IMR-90 (cell line): ENCODE data around the gene KRT72. TPM values are rescaled to one million over a fixed set of nuclear protein-coding genes. Genes with fewer than 3 reads are reported as not detected.

Experiments
- ATAC-seq: fragments of 200-7000 bp; cut with Tn5 transposase; 2 replicates; pipeline ENCODE4 v1.9.1; 2020; ENCODE audit warnings: low read depth, mild to moderate bottlenecking, moderate library complexity
- BruUV-seq: library from RNA; stranded (reverse); fragments of 400-500 nt; replicated peaks from 2 replicates; lab custom pipeline; 2021; lab: Mats Ljungman, UMichigan
- CTCF ChIA-PET: fragments of 300-600 bp; formaldehyde crosslinking; extraction: SDS; loops from one replicate; lab custom pipeline; 2021; ENCODE audit warnings: antibody characterized with exemption; lab: Yijun Ruan, JAX
- POLR2A ChIA-PET: fragments of 300-600 bp; sonication (Branson Sonifier 250); formaldehyde crosslinking; loops from one replicate; lab custom pipeline; 2022; ENCODE audit warnings: antibody characterized with exemption; ENCODE audit not compliant: unreplicated experiment; lab: Charles Lee
- DNase-seq: peaks from one replicate; pipeline ENCODE4 v3.0.0; 2013
- H2AFZ ChIP-seq: replicated peaks from 2 replicates; pipeline ENCODE3; 2013; ENCODE audit warnings: low read length, mild to moderate bottlenecking; ENCODE audit not compliant: poor library complexity
- H2AK5ac ChIP-seq: 2 replicates; pipeline ENCODE4 v1.6.1; 2013; ENCODE audit warnings: low read depth, low read length, inconsistent platforms
- H2AK9ac ChIP-seq: replicated peaks from 2 replicates; pipeline ENCODE3; 2013; ENCODE audit warnings: mild to moderate bottlenecking, low read depth, low read length, moderate library complexity; ENCODE audit not compliant: poor library complexity
- H2BK120ac ChIP-seq: 2 replicates; pipeline ENCODE4 v1.6.1; 2013; ENCODE audit warnings: low read depth, low read length, inconsistent platforms
- H2BK15ac ChIP-seq: 3 replicates; pipeline ENCODE4 v1.6.1; 2013; ENCODE audit warnings: low read depth, low read length, inconsistent platforms
- H2BK20ac ChIP-seq: 2 replicates; pipeline ENCODE4 v1.6.1; 2013; ENCODE audit warnings: low read depth, mild to moderate bottlenecking, inconsistent platforms, low read length, moderate library complexity
- H2BK5ac ChIP-seq: 2 replicates; pipeline ENCODE4 v1.6.1; 2013; ENCODE audit warnings: mild to moderate bottlenecking, low read depth, low read length, inconsistent platforms; ENCODE audit not compliant: poor library complexity, severe bottlenecking
- H3K14ac ChIP-seq: replicated peaks from 2 replicates; pipeline ENCODE4 v1.6.1; 2013; ENCODE audit warnings: low read depth, low read length, inconsistent platforms
- H3K18ac ChIP-seq: 2 replicates; pipeline ENCODE4 v1.6.1; 2013; ENCODE audit warnings: low read depth, low read length, control low read depth
- H3K23ac ChIP-seq: 2 replicates; pipeline ENCODE4 v1.6.1; 2013; ENCODE audit warnings: low read depth, low read length, inconsistent platforms
- H3K27ac ChIP-seq: 2 replicates; pipeline ENCODE4 v1.5.1; 2013; ENCODE audit warnings: mild to moderate bottlenecking, control low read depth, low read length; ENCODE audit not compliant: insufficient read depth
- H3K27me3 ChIP-seq: 2 replicates; pipeline ENCODE4 v1.6.1; 2013; ENCODE audit warnings: low read length; ENCODE audit not compliant: control insufficient read depth, insufficient read depth
- H3K36me3 ChIP-seq: 2 replicates; pipeline ENCODE4 v1.6.1; 2013; ENCODE audit warnings: low read length, mixed read lengths; ENCODE audit not compliant: control insufficient read depth, insufficient read depth
- H3K4ac ChIP-seq: 2 replicates; pipeline ENCODE4 v1.6.1; 2013; ENCODE audit warnings: low read depth, low read length, inconsistent platforms
- H3K4me1 ChIP-seq: 2 replicates; pipeline ENCODE4 v1.6.1; 2013; ENCODE audit warnings: low read length, mixed read lengths; ENCODE audit not compliant: control insufficient read depth, insufficient read depth
- H3K4me2 ChIP-seq: 2 replicates; pipeline ENCODE4 v1.6.1; 2013; ENCODE audit warnings: low read depth, mild to moderate bottlenecking, control low read depth, low read length, moderate library complexity
- H3K4me3 ChIP-seq: 2 replicates; pipeline ENCODE4 v1.5.1; 2013; ENCODE audit warnings: low read depth, mild to moderate bottlenecking, control low read depth, low read length, moderate library complexity; ENCODE audit not compliant: insufficient read depth
- H3K56ac ChIP-seq: 2 replicates; pipeline ENCODE4 v1.6.1; 2013; ENCODE audit warnings: low read length, inconsistent platforms; ENCODE audit not compliant: insufficient read depth; ENCODE audit errors: extremely low read depth
- H3K79me1 ChIP-seq, 2 experiments: 2 replicates each; pipeline ENCODE4 v1.6.1; 2013; ENCODE audit warnings: low read length in 2 of 2, inconsistent platforms in 1 of 2, low read depth in 1 of 2
- H3K9ac ChIP-seq: 2 replicates; pipeline ENCODE4 v1.6.1; 2013; ENCODE audit warnings: low read depth, low read length, control low read depth
- H3K9me1 ChIP-seq: 2 replicates; pipeline ENCODE4 v1.6.1; 2013; ENCODE audit warnings: low read length, inconsistent platforms; ENCODE audit not compliant: insufficient read depth
- H3K9me3 ChIP-seq: 2 replicates; pipeline ENCODE4 v1.6.1; 2013; ENCODE audit warnings: low read length; ENCODE audit not compliant: control insufficient read depth, insufficient read depth
- H4K20me1 ChIP-seq: 2 replicates; pipeline ENCODE4 v1.6.1; 2013; ENCODE audit warnings: low read length, inconsistent platforms; ENCODE audit not compliant: insufficient read depth
- H4K5ac ChIP-seq: 2 replicates; pipeline ENCODE4 v1.6.1; 2013; ENCODE audit warnings: mild to moderate bottlenecking, low read depth, low read length, control low read depth
- H4K8ac ChIP-seq, 2 experiments: 2 replicates each; pipeline ENCODE4 v1.6.1; 2013; ENCODE audit warnings: low read depth in 2 of 2, low read length in 2 of 2, control low read depth in 1 of 2, inconsistent platforms in 1 of 2
- H4K91ac ChIP-seq: 2 replicates; pipeline ENCODE4 v1.6.1; 2013; ENCODE audit warnings: low read depth, low read length, inconsistent platforms; ENCODE audit not compliant: insufficient read depth
- BHLHE40 ChIP-seq: fragments of 150-350 bp; IDR thresholded peaks from 2 replicates; pipeline ENCODE4 v1.6.1; 2016; ENCODE audit warnings: mild to moderate bottlenecking, low read depth, low read length
- CEBPB ChIP-seq: IDR thresholded peaks from 2 replicates; pipeline ENCODE4 v1.6.1; 2012; ENCODE audit warnings: low read depth, low read length, improper control_type of control experiment
- CHD1 ChIP-seq: IDR thresholded peaks from 2 replicates; pipeline ENCODE4 v1.6.1; 2012; ENCODE audit warnings: low read depth, low read length, improper control_type of control experiment
- CTCF ChIP-seq: conservative IDR thresholded peaks from 2 replicates; pipeline ENCODE4 v1.5.1; 2012; ENCODE audit warnings: mild to moderate bottlenecking, low read depth, low read length, improper control_type of control experiment
- ELK1 ChIP-seq: fragments of 150-350 bp; IDR thresholded peaks from 2 replicates; pipeline ENCODE4 v1.6.1; 2016; ENCODE audit warnings: low read depth, mild to moderate bottlenecking, low read length, moderate library complexity, borderline replicate concordance
- FOS ChIP-seq: fragments of 150-350 bp; IDR thresholded peaks from 2 replicates; pipeline ENCODE4 v1.6.1; 2016; ENCODE audit warnings: low read depth, low read length
- MAFK ChIP-seq: IDR thresholded peaks from 2 replicates; pipeline ENCODE4 v1.6.1; 2012; ENCODE audit warnings: low read depth, low read length, improper control_type of control experiment
- MAZ ChIP-seq: IDR thresholded peaks from 2 replicates; pipeline ENCODE4 v1.6.1; 2012; ENCODE audit warnings: low read depth, mild to moderate bottlenecking, low read length, improper control_type of control experiment, moderate library complexity, borderline replicate concordance
- MXI1 ChIP-seq: IDR thresholded peaks from 2 replicates; pipeline ENCODE4 v1.6.1; 2012; ENCODE audit warnings: low read depth, mild to moderate bottlenecking, low read length, moderate library complexity, borderline replicate concordance
- NFE2L2 ChIP-seq: fragments of 150-350 bp; IDR thresholded peaks from 2 replicates; pipeline ENCODE4 v1.6.1; 2016; ENCODE audit warnings: low read depth, mild to moderate bottlenecking, low read length
- POLR2A ChIP-seq: IDR thresholded peaks from 2 replicates; pipeline ENCODE4 v1.6.1; 2012; ENCODE audit warnings: mild to moderate bottlenecking, low read depth, low read length
- RAD21 ChIP-seq: IDR thresholded peaks from 2 replicates; pipeline ENCODE4 v1.6.1; 2012; ENCODE audit warnings: low read length, improper control_type of control experiment
- RCOR1 ChIP-seq: IDR thresholded peaks from 2 replicates; pipeline ENCODE4 v1.6.1; 2012; ENCODE audit warnings: mild to moderate bottlenecking, low read length, improper control_type of control experiment; ENCODE audit not compliant: insufficient replicate concordance
- RFX5 ChIP-seq: IDR thresholded peaks from 2 replicates; pipeline ENCODE4 v1.8.0; 2012; ENCODE audit warnings: low read depth, mild to moderate bottlenecking, low read length, moderate library complexity
- SMC3 ChIP-seq: fragments of 150-350 bp; IDR thresholded peaks from 2 replicates; pipeline ENCODE4 v1.6.1; 2016; ENCODE audit warnings: low read depth, mild to moderate bottlenecking, antibody characterized with exemption, low read length, moderate library complexity
- USF2 ChIP-seq: fragments of 150-350 bp; IDR thresholded peaks from 2 replicates; pipeline ENCODE4 v1.6.1; 2017; ENCODE audit warnings: mild to moderate bottlenecking, antibody characterized with exemption, low read length, low read depth
- WGBS, 2 experiments: methylation state at CpG; one replicate each; pipeline versions ENCODE4 v1.1.5 to v1.1.7; 2013; ENCODE audit warnings: missing lambda C conversion rate in 2 of 2; ENCODE audit not compliant: insufficient read length in 1 of 2; ENCODE audit errors: extremely low coverage in 2 of 2; 5-methylcytosine and 5-hydroxymethylcytosine counted together
- dilution Hi-C: fragments of 300-500 bp; cut with HindIII; formaldehyde crosslinking; loops from one replicate; pipeline ENCODE4 v1.14.3; 2018; ENCODE audit warnings: low sequenced_read_pairs; ENCODE audit not compliant: unreplicated experiment
- in situ Hi-C: fragments of 300-500 bp; cut with MboI; formaldehyde crosslinking; loops from 3 replicates; pipeline ENCODE4 v1.14.3; 2019; ENCODE audit warnings: low sequenced_read_pairs, inconsistent platforms, mixed read lengths
- intact Hi-C: fragments of 100-400 bp; cut with micrococcal nuclease; formaldehyde crosslinking; loops from 2 replicates; pipeline ENCODE4 v1.10.0; 2022
- polyA plus RNA-seq, 3 experiments: library from polyadenylated mRNA; depleted of rRNA; stranded (reverse); fragments of >200 nt; gene quantifications; 2 replicates each; pipeline ENCODE4 v1.2.3, GENCODE V29; 2012; ENCODE audit warnings: low replicate concordance in 1 of 3
- total RNA-seq: library from RNA; depleted of rRNA; stranded (reverse); fragments of >200 nt; gene quantifications from 2 replicates; pipeline ENCODE4 v1.2.3, GENCODE V29; 2012

The KRT72 gene
- total and polyA plus RNA-seq, 2 of the 4 experiments (the other 2 are of a cell fraction) = not detected

DNA sequence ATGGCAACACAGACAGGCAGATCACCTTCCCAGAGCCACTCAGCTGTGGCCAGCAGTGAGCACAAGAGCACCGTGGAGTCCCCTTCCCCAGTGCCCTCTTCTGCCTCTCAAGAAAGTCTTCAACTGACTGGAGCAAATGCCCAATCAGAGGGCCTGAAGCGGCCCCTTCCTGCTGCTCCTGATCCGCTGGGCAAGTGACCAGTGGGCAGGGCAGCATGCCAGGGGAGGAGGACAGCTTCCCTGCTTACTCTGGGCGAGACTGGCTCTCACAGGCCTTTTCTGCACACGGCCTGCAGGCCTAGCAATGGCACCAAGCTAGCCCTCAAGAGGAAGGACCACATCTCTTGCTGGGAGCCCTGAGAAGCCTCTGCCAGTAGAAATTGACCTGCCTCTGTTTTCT is 49.2 kb downstream of the KRT72 start:
- Histone ChIP-seq H3K9ac (no peak overlapping the region), H3K4me2 (no peak overlapping the region), H2BK120ac (no peak overlapping the region), H2BK5ac (no peak overlapping the region), H3K4me1 (no peaks in the 10 kb centered on the region), H3K56ac (no peak overlapping the region), H3K18ac (no peak overlapping the region), H2AK5ac (no peak overlapping the region), H4K8ac (no peak overlapping the region), H4K5ac (no peak overlapping the region), H3K14ac (no peak overlapping the region), H3K23ac (no peak overlapping the region), H3K4ac (no peak overlapping the region), H2BK20ac (no peak overlapping the region), H3K9me3 (no peaks in the 10 kb centered on the region), H3K9me1 (no peaks in the 10 kb centered on the region), H2AK9ac (no peak overlapping the region), H3K79me1 (no peaks in the 10 kb centered on the region), H3K36me3 (no peaks in the 10 kb centered on the region), H4K20me1 (no peaks in the 10 kb centered on the region), H2BK15ac (no peak overlapping the region), H3K4me3 (no peak overlapping the region), H2AFZ (no peak overlapping the region), H3K27me3 (peaks cover 58% of the 10 kb centered on the region), H4K91ac (no peak overlapping the region), H3K27ac (no peak overlapping the region)
- no peak for TF ChIP-seq MAZ
- no peak for TF ChIP-seq RCOR1
- TF ChIP-seq CEBPB = no peak
- TF ChIP-seq POLR2A = no peak
- TF ChIP-seq MAFK = no peak
- no peak for TF ChIP-seq USF2
- no peak for TF ChIP-seq FOS
- TF ChIP-seq CTCF = no peak
- no peak for TF ChIP-seq CHD1
- no peak for TF ChIP-seq NFE2L2
- no peak for TF ChIP-seq RFX5
- TF ChIP-seq MXI1 = no peak
- TF ChIP-seq RAD21 = no peak
- TF ChIP-seq ELK1 = no peak
- no peak for TF ChIP-seq BHLHE40
- TF ChIP-seq SMC3 = no peak
- dilution Hi-C loops = no loop called here
- in situ Hi-C loops = no loop called here
- ATAC-seq = no peak
- BruUV-seq = no TSS peak
- intact Hi-C loops = no loop called here
- no peak for DNase-seq
- 18% methylated on average over 3 of the region's 5 CpGs; no CpG with 5 or more reads in 1 of the 2 experiments for WGBS, 2 experiments
- POLR2A ChIA-PET = no interaction called here
- CTCF ChIA-PET = no interaction called here
